K562 (cell line): ENCODE measurements around the gene ARL2. TPM values are rescaled to one million over a fixed set of nuclear protein-coding genes. Genes with fewer than 3 reads are reported as not detected.

Experiments
- ATF4 ChIP-seq: fragments of 450-650 bp; formaldehyde crosslinking; IDR thresholded peaks from 2 replicates; pipeline ENCODE4 v1.4.0; 2022; ENCODE audit warnings: mild to moderate bottlenecking, moderate library complexity
- CEBPG ChIP-seq, 3 experiments: fragments of 200-800 bp in 1 of 3; sonication (Bioruptor generic) in 1 of 3; sonication (generic) in 1 of 3; formaldehyde crosslinking in 1 of 3; IDR thresholded peaks in 2 of 3; conservative IDR thresholded peaks in 1 of 3; 2 replicates each; pipeline versions ENCODE4 v1.6.1 to v1.8.0; 2016 to 2022; ENCODE audit warnings: missing compliant biosample characterization in 2 of 3, missing genetic modification characterization in 2 of 3, mild to moderate bottlenecking in 1 of 3, missing genetic modification reagents in 1 of 3
- DEAF1 ChIP-seq: fragments of 450-650 bp; formaldehyde crosslinking; IDR thresholded peaks from 2 replicates; pipeline ENCODE4 v1.4.0; 2020; ENCODE audit warnings: mild to moderate bottlenecking, moderate library complexity
- DNMT1 ChIP-seq: fragments of 450-650 bp; IDR thresholded peaks from 2 replicates; pipeline ENCODE4 v1.6.1; 2016; ENCODE audit warnings: antibody characterized with exemption, mild to moderate bottlenecking
- DPF2 ChIP-seq: fragments of 450-650 bp; IDR thresholded peaks from 2 replicates; pipeline ENCODE4 v1.6.1; 2016
- NKRF ChIP-seq: fragments of 450-650 bp; IDR thresholded peaks from 2 replicates; pipeline ENCODE4 v1.6.1; 2016; ENCODE audit warnings: borderline replicate concordance
- NR2C1 ChIP-seq, 2 experiments: fragments of 450-650 bp; IDR thresholded peaks; 2 replicates each; pipeline ENCODE4 v1.6.1; 2017; ENCODE audit warnings: mild to moderate bottlenecking in 2 of 2, antibody characterized with exemption in 1 of 2, inconsistent platforms in 1 of 2, missing compliant biosample characterization in 1 of 2, missing genetic modification characterization in 1 of 2
- SMARCB1 ChIP-seq: IDR thresholded peaks from 2 replicates; pipeline ENCODE4 v1.6.1; 2011; ENCODE audit warnings: improper control_type of control experiment, low read depth; ENCODE audit not compliant: insufficient read length
- SRF ChIP-seq, 2 experiments: fragments of 250-450, 450-650 bp in 1 of 2; sonication (Bioruptor Pico) in 1 of 2; sonication (generic) in 1 of 2; formaldehyde crosslinking; IDR thresholded peaks; 2 replicates each; pipeline versions ENCODE4 v1.5.0 to v1.5.1; 2020 to 2022; ENCODE audit warnings: mild to moderate bottlenecking in 1 of 2, missing genetic modification reagents in 1 of 2
- ZFP1 ChIP-seq: fragments of 450-650 bp; formaldehyde crosslinking; IDR thresholded peaks from 2 replicates; pipeline ENCODE4 v1.4.0; 2020; ENCODE audit warnings: mild to moderate bottlenecking, mixed read lengths
- ZFP36 ChIP-seq: fragments of 150-350 bp; IDR thresholded peaks from 2 replicates; pipeline ENCODE4 v1.6.1; 2018; ENCODE audit warnings: low read length, low read depth; ENCODE audit not compliant: partially characterized antibody
- ZKSCAN8 ChIP-seq: fragments of 200-800 bp; sonication (Bioruptor generic); IDR thresholded peaks from 2 replicates; pipeline ENCODE4 v1.6.1; 2016; ENCODE audit warnings: missing genetic modification characterization, missing compliant biosample characterization
- ZNF121 ChIP-seq: sonication (generic); formaldehyde crosslinking; conservative IDR thresholded peaks from 2 replicates; pipeline ENCODE4 v1.8.0; 2022; ENCODE audit warnings: missing genetic modification reagents
- ZNF507 ChIP-seq: conservative IDR thresholded peaks from 2 replicates; pipeline ENCODE4 v1.6.1; 2017; ENCODE audit warnings: missing genetic modification characterization, missing compliant biosample characterization
- ZNF717 ChIP-seq: fragments of 250-450 bp; sonication (Bioruptor Pico); IDR thresholded peaks from 2 replicates; pipeline ENCODE4 v1.5.0; 2021
- polyA plus RNA-seq, 8 experiments: library from polyadenylated mRNA; depleted of rRNA in 4 of 8; stranded (reverse) in 5 of 8; unstranded in 3 of 8; fragments of >200 nt; fragmentation: Nextera tagmentation in 2 of 8; fragmentation: Illumina TruSeq in 1 of 8; extraction: Ambion mirVana in 2 of 8; extraction: Trizol in 1 of 8; gene quantifications; 2 replicates each; pipeline versions ENCODE4 v1.2.1 to v1.2.3, GENCODE V29; 2011 to 2014; ENCODE audit warnings: inconsistent platforms in 1 of 8, missing spikeins in 1 of 8
- total RNA-seq, 7 experiments: library from RNA; depleted of rRNA in 6 of 7; stranded (reverse); fragments of >200 nt in 6 of 7; fragmentation: Illumina TruSeq in 2 of 7; extraction: Trizol in 2 of 7; gene quantifications; 2 replicates each; pipeline versions ENCODE4 v1.2.1 to v1.2.3, GENCODE V29; 2011 to 2021; ENCODE audit warnings: low replicate concordance in 1 of 7

ARL2 gene
- total and polyA plus RNA-seq, 9 of the 15 experiments (the other 6 are each of a cell fraction or from before 2014, with no cell fraction given), result 5.7 to 154 (median 92.2) TPM

- TF ChIP-seq NR2C1 (IDR thresholded peaks at IDR 0.05) (no peak; the same call in 1 of the 2 replicates), NR2C1 (tag; IDR thresholded peaks at IDR 0.05) (no peak), DEAF1 (CRISPR knock-in tag) (peak; percentile 72), CEBPG (CRISPR knock-in tag; IDR thresholded peaks at IDR 0.05) (0 out of 2 replicates have a peak, but pooled peaks have one; percentile 8), CEBPG (tag; conservative IDR thresholded peaks at IDR 0.05 in 1 of 2, IDR thresholded peaks at IDR 0.05 in 1 of 2) (no peak), ATF4 (CRISPR knock-in tag) (no peak), SRF (CRISPR knock-in tag; IDR thresholded peaks at IDR 0.05) (no peak; a peak in 1 of 4 replicates), ZFP1 (CRISPR knock-in tag) (no peak), NKRF (no peak; the same call in 1 of the 2 replicates), ZNF717 (no peak), ZFP36 (peak; percentile 4), ZNF121 (CRISPR knock-in tag) (no peak), ZKSCAN8 (CRISPR knock-in tag) (no peak), DPF2 (peak; percentile 73), ZNF507 (tag) (no peak), DNMT1 (no peak), SMARCB1 (no peak)
These were observed 651 bp upstream of the ARL2 start (continued) for GRCh38 chr11:65013130-65013887.
